Epithelial cell of prostate (primary cell): ENCODE results near the gene MORC2.

Experiments used
- DNase-seq: peaks from one replicate; pipeline ENCODE4 v3.0.0-alpha.2; 2011; ENCODE audit warnings: low read depth, low spot score
- H3K27ac ChIP-seq: fragments of 450-650 bp; 2 replicates; pipeline ENCODE4 v1.5.1; 2017; ENCODE audit warnings: mild to moderate bottlenecking

MORC2 gene

DNA sequence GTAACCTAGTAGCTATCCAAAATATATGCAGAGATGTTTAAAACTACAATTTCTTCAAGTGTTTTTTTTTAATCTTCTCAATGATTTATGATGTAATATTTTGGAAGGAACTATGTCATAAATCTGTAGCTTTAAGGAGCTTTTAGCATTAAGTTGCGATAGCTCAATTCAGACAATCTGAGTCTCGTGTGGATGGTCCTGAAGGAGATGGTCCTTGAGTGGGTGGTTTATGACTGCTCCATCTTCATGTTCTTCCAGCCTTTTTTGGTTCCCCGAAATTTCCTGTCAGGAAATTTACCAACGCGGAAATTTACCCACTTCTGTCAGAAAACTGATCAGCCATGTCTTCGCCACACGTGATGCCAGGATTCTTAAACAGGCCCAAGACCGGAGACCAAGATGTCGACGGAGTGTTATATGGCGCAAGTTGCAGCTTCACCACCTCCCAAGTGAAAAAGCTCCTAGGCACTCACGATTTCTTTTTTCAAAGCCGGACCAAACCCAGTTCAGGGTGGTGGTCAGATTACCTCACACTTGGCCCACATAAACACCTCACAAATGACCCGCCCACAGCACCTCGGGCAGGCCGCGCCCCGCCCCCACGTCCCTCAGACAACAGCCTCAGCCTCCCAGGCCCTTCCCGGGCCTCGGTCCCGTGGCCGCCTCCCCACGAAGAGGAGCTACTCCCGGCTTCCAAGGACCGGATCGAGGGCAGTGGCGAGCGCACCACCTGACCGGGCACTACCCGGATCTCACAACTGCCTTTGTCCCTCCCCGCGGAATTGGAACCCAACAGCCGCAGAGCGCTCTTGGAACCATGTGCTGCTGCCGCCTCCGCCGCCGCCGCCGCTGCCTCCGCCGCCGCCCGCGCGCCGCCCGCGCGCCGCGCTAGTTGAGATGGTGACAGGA, at the start of gene MORC2:
MORC2 (minus strand) TSS at position 760 of the 909 bp plus-strand sequence. CDS start 885 bp downstream, outside the sequence.
- no peak for DNase-seq
- H3K27ac ChIP-seq = peak within 1 kb of the TSS; percentile 88

DNA sequence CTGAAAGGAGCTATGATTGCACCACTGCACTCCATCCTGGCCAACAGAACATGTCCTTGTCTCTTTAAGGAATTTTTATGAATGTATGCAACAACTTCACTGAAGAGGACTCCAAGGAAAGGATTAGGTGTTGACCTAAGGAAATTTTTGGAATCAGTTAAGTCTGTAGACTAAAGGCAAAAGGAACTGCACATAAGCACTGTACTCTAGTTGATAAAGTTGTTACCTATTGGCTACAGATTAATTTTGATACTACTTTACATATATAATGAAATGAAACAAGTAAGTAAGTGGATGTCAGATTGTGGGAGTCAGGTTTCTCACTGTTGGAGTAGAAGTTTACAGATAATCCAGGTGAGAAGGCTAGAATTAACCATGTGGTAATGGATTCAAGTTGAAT, 37.0 kb upstream of the MORC2 start:
- no peak overlapping the region for H3K27ac ChIP-seq
- DNase-seq = no peak

DNA sequence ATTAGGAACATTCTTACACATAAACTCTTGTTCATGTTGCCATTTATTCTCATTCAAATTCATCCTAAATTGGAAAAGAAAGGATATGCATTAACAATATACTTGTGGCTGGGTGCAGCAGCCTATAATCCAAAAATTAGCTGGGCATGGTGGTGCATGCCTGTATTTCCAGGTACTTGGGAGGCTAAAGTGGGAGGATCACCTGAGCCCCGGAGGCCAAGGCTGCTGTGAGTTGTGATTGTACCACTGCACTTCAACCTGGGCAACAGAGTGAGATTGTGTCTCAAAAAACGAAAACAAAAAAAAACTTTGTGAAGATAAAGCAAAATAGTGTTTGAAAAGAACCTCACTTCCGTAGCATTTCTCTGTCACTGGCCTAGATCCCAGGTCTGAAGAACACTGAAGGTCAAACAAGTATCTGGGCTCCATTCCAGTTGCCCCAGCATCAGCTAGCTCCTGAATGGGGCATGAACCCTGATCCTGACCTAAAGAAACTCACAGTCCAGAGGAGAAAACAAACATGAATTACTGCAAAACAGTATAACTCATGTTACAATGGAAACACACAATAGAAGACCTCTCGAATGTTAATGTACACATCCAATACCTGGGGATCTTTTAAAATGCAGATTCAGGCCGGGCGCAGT, 32.7 kb upstream of the MORC2 start:
- H3K27ac ChIP-seq = no peak overlapping the region
- DNase-seq = no peak

DNA sequence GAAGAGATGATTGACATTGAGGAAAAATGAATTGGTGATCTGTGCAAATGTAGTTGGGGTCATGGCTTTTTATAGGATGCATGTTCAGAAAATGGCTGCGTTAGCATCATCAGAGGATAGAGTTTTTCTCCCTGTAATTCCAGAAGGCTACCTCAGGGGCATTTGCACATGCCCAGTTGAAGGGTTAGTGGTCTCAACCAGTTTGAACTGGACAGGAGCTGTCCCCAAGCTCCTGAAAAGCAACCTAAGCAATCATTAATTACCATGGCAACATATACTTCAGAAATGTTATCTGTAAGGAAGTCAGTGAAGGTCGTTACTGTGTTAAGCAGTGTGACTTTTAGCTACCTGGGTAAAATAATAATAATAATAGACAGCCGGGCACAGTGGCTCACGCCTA, 29.8 kb upstream of the MORC2 start:
- H3K27ac ChIP-seq = no peak overlapping the region
- DNase-seq = no peak

DNA sequence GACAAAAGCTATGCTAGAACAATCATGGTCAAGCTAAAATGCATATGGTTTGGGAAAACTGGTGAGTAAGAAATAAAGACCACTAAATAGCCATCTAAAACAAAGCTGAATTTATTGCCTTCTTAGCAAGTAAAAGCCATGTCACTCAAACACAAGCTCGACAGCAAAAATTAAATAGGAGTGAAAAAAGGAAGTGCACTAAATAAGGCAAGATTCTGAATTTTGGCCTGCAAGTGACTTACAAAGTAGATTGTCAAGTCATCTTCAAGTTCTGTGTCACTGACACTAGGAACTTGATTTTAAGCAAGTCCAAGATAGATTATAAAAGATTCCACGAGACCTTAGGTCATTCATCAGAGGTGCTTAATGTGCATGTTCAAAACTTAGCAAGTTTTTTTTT, 27.9 kb upstream of the MORC2 start:
- DNase-seq = no peak
- H3K27ac ChIP-seq = no peak overlapping the region

DNA sequence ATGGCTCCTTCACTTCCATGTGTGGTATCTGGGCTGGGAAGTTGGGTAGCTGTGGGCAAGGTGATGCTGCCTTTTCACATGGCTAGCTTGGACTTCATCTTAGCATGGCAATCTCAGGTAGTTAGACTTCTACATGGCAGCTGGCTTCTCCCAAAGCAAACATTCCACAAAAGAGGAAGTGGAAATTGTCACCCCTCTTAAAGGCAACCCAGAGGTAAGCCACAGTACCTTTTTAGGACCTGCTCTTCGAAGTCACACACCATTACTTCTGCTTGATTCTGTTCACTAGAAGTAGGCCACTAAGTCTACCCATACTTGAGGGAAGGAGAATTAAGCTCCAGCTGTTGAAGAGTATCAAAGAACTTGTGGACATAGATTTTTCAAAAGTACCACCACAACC, 26.4 kb upstream of the MORC2 start:
- no peak overlapping the region for H3K27ac ChIP-seq

DNA sequence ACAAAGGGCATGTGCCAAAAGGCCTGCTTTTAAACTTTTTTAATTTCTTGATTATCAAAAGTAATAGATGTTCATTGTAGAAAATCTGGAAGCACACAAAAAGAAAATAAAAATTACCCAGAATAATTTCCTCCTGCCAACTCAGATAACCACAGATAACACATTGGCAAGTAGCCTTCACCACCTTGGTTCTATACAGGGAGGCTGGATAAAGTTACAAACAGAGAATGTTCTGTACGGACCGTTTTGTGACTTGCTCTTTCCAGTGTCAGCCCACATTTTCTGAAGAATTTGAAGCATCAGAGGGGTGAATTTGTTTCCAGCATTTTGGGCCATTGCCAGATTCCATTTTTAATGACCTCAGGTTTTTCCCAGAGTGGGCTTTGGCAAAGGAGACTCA, 24.0 kb upstream of the MORC2 start:
- no peak overlapping the region for H3K27ac ChIP-seq
- no peak for DNase-seq

More for the DNA sequence above, 26.4 kb upstream of the MORC2 start:
- DNase-seq = no peak

DNA sequence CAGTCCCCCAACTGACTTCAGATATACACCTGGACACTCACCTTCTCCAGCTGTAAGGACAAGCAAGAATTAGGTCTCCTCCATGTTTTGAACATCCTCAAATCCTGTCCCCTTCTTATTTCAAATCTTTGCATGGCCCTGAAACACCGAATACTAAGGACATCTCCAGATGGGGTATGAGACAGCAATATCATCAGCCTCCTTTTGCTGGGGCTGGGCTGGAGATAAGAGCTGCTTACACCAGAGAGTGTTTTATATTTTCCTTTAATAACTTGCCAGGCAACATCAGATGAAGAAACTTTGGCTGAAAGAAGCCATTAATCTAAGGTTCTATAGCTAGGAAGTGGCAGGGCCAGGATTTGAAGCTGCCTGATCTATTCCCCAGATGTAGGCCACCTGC, 22.1 kb upstream of the MORC2 start:
- H3K27ac ChIP-seq = no peak overlapping the region
- DNase-seq = no peak

DNA sequence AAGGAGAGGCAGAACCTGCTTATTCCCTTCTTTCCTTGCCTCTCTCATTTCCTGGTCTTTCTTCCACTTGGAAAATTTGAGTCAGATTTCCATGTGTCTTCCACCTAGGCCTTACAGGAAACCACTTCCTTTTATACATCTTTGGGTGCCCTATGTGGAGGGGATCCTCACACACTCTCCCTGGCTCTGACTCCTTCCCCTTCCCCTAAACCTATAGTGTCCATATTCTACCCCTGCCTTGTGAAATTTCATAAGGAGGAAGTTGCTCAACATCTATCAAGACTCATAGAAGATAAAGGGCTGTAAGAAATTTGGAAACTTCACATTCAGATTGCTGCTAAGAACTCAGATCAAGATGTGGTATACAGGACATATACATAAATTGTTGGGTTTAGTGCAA, 20.9 kb upstream of the MORC2 start:
- no peak for DNase-seq
- H3K27ac ChIP-seq = no peak overlapping the region

DNA sequence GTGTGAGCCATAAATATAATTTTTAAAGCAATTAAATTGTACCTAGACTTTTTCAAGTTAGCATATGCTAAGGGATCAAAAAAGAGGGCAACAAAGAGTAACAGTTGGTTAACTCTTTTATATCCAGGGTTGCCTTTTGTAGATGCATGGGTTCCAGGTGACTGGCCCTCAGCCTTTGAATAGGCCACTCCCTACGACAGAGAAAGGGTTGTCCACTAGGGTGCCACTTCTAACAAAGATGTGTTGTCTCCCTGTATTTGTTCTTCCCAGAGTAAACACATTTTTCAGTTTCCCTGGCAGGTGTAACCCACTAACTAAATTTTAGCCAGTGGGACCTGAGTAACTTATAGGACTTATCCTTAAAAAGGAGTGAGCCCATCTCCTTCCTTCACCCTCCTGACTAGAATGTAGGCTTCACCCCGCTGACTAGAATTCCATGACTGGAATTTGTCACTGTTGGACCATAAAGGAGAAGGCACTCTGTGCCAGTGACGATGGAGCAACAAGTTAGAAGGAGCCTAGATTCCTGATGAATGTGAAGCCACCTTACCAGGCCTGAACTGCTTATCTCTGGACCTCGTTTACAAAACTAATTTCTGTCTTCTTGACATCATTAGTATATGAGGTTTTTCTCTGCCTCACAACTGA, 17.1 kb upstream of the MORC2 start:
- no peak for DNase-seq
- H3K27ac ChIP-seq = no peak overlapping the region

DNA sequence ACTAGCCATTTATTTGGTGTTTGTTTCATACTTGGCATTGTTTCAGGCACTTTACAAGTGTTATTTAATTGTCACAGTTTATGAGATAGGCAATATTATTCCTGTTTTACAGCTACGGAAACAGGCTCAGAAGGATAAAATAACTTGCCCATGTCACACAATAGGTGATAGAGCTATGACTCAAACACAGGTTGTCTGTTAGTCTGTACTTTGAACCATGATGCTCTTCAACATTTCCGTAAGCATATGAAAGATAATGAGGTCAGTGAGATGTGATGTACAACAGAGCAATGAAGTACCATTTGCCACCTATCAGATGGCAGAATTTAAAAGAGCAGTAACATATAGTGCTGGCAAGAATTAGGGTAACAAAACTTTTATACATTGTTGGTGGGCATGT, 15.7 kb upstream of the MORC2 start:
- no peak for DNase-seq
- H3K27ac ChIP-seq = no peak overlapping the region

DNA sequence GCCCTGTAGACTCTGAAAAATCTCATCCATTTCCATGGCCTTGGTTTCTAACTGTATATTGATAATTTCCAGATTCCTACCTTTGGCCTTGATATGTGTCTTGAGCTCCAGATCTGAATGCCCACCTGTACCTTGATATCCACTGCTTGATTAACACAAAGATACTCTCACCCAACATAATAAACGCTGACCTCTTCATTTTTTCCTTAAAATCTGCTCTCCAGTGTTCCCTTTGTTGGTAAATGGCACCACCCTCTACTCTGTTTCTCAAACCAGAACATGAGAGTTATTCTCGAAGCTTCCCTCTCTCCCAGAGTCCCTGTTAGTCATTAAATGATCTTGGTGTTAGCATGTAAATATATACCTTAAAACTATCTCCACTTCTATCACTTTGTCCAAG, 13.9 kb upstream of the MORC2 start:
- DNase-seq = no peak
- H3K27ac ChIP-seq = no peak overlapping the region

DNA sequence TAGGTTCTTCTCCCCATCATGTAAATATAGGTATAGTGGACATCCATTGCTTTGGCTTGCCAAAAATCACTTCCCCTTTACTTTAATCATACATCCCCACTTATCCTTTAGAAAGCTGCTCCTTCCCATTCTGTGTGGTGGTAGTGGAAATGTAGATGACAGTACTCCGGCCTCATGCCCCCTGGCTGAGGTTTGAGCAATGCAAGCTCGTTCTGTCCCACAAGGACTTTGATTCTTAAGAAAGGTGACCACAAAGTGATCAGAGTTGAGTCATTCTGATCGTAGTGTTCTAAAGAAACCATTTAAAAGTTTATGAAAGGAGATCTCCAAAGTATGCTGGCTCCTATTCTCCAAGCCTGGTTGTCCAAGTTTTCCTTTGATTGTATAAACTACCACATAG, 11.4 kb upstream of the MORC2 start:
- DNase-seq = no peak
- H3K27ac ChIP-seq = no peak overlapping the region

DNA sequence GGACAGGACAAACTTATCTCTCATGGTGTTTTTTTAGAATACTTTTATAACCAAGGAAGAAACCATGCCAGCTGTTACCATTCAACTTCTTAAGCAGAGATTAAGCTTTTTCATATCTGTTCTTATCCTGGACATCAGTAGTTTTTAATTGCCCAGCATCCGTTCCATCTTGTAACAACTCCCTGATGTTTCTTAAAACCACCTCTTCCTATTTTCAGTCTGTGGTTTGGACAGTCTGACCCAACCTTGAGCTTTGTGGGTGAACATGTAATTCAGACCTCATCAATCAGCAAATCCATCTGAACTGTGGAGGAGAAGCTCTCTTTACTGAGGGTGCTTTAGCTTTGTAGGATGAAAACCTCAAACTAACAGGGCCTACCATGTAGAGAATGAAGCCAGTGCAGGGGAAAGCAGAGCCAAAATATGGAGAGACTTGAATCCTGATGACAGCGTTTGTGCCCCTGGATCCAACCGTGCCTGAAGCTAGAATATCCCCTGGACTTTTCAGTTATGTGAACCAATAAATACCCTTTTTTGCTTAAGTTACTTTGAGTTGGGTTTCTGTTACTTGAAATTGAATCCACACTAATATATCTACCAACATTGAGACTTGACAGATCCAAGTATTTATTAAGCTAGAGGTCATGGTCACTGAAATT, 9.9 kb upstream of the MORC2 start:
- DNase-seq = no peak
- H3K27ac ChIP-seq = no peak overlapping the region

DNA sequence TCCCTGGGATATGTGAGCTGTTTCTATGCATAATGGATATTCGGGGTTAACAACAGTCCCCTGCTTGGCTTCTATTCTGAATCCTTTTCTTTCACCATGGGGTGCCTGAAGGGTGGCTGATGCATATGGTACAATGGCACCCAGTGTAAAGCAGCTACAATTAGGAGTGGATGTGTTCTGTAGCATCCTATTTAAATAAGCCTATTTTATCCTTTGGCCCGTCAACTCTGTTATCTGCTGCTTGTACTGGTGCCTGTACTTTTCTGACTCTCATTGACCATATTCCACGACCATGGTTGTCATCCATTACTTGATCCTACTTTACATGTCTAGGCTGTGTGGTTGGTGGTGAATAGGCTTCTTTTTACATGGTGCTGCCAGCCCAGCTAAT, 1.8 kb upstream of the MORC2 start:
- no peak overlapping the region for H3K27ac ChIP-seq

DNA sequence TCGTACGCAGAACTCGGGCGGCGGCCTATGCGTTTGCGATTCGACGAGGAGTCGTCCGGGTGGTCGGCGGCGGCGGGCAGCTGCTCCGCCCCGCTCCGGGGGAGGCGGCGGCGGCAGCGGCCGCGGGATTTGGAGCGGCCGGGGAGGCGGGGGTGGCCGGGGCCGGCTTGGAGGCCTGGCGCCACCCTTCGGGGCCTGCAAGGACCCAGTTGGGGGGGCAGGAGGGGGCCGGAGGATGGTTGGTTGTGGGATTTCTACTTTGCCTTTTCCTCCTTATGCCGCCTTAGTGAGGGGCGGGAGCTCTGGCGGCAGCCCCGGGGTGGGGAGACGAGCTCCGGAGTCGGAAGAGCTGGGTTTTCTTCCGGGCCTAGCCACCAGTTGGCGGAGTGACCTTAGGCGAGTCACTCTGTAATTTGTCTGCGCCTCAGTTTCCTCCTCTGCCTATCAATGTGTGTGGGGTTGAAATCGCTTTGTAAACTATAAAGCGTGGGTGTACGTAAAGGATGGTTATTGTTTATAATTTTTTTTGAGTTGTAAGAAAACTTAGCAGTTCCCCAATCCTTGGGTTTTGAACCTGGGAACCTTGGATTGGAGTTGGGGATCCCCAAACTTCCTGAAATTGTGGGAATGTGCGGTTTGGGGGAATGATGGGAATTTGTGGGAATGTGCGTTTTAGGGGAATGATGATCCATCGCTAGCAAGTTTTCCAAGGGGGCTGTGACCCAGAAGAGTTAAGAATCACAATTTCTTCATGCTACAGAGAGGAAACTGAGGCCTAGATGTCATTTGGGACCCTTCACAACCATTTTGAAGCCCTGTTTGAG, 1.2 kb upstream of the MORC2 start:
- peak overlapping the region; percentile 88 for H3K27ac ChIP-seq
- no peak for DNase-seq

More for the DNA sequence above, 1.8 kb upstream of the MORC2 start:
- DNase-seq = no peak

DNA sequence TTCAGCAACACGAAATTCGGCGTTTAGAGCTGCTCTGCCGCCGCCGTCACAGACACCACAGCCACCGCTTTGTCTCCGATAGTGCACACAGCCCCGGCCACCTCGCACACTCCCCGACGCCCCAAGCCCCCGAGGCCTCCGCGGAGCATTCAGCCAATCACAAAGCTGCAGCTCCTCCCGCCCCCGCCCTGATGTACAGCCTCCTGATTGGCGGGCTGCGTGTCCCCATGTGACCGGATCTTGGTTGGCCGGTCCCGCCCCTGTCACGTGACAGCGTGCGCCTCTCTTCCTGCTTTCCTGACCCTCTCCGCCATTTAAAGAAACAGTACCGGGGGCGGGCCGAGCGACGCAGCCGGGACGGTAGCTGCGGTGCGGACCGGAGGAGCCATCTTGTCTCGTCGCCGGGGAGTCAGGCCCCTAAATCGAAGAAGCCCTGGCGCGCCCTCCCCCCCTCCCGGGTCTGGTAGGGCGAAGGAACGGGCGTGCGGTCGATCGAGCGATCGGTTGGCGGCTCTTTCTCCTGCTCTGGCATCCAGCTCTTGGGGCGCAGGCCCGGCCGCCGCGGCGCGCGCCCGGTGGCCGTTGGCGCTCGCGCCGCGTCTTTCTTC, 454 bp upstream of the MORC2 start, which contains the start of gene TUG1:
TUG1 (plus strand) TSS at position 342 of the 608 bp plus-strand sequence.
- peak; percentile 95 for DNase-seq
- peak within 1 kb of the TSS; percentile 88 for H3K27ac ChIP-seq

DNA sequence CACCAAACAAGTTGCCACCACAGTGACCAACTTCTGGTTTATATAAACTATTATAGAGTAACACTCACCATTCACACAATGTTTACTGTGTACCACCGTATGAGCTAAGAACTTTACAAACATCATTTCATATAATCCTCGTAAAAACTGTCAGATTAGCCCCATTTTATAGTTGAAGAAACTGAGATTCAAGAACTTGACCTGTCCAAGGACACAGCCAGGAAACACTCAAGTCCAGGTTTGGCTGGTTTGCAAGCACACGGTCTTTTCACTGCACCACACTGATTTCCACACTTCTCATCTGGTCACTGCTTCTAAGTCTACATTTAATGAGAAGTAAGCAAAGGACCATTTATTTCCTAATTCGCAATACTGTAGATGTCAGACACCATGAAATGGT, 3.7 kb downstream of the MORC2 start:
- H3K27ac ChIP-seq = no peak overlapping the region
- DNase-seq = no peak

DNA sequence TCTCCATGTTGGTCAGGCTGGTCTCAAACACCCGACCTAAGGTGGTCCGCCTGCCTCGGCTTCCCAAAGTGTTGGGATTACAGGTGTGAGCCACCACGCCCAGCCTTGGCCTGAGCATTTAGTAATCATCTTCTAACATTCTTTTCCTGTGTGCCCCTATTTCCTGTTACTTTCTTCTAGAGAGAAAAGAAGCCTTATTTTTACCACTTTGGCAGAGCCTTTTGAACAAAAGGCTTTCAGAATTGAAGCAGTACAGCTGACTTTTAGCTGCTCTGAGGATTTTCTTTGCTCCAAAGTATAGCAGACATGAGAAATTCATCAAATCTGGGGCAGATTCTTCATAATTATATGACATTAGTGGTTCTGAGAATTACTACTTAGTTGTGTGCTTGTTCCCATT, 13.4 kb downstream of the MORC2 start:
- DNase-seq = no peak
- no peak overlapping the region for H3K27ac ChIP-seq
